GM12873 (cell line): ENCODE measurements around the gene CLINT1.

ENCODE experiments used
- CTCF ChIP-seq: IDR thresholded peaks from 2 replicates; pipeline ENCODE4 v1.5.1; 2012; ENCODE audit warnings: low read depth, mild to moderate bottlenecking, moderate library complexity, low read length, control low read depth; ENCODE audit not compliant: insufficient read depth; ENCODE audit errors: missing control alignments

Gene CLINT1

GRCh38 chr5:157743163-157744050, 115.5 kb downstream of the CLINT1 start, which contains the start of gene LSM11:
Gene LSM11, plus strand, starts transcription at chr5:157743712. Its CDS starts 39 bp downstream, at chr5:157743751.
- peak; percentile 99 for TF ChIP-seq CTCF

GRCh38 chr5:157741131-157741530, 117.8 kb downstream of the CLINT1 start:
- no peak for TF ChIP-seq CTCF

GRCh38 chr5:157740229-157740610, 118.7 kb downstream of the CLINT1 start:
- TF ChIP-seq CTCF, result peak; percentile 60

- no peak for TF ChIP-seq CTCF
Observed at GRCh38 chr5:157739388-157740228, 119.3 kb downstream of the CLINT1 start.

- no peak for TF ChIP-seq CTCF
Observed at GRCh38 chr5:157735991-157736390, 123.0 kb downstream of the CLINT1 start.
